Measurements from ENCODE around the gene HAVCR2.

Gene HAVCR2

DNA sequence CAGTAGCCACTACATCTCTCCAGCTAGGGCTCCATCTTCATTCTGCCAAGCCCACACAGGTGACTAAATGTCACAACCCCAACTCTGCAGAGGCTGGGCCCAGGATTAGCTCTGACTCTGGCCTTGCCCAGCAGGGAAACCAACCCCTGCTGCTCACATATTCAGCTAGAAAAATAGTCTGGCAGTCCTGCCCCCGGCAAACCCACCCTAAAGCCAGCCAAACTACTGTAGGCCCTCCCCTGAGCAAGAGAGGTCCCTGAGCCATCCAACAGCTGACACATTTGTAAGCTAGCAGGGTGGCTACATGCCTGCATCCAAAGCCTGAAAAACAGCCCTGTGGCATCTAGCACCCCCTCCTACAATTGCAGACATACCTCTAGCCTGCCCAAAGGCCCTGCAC is 11.3 kb upstream of the HAVCR2 start:
- Histone ChIP-seq H3K4me3 (ENCODE audit: low read length) (no peak overlapping the region), H3K27me3 (ENCODE audit: control insufficient read depth, insufficient read depth, low read length) (no peaks in the 10 kb centered on the region), H3K9me3 (ENCODE audit: control insufficient read depth, low read length) (no peaks in the 10 kb centered on the region), H3K4me1 (ENCODE audit: control insufficient read depth, insufficient read depth, low read length) (no peaks in the 10 kb centered on the region), H3K9ac (ENCODE audit: low read length) (no peak overlapping the region), H3K36me3 (ENCODE audit: control insufficient read depth, insufficient read depth, low read length) (no peaks in the 10 kb centered on the region)

GRCh38 chr5:157116483-157116954 is 7.7 kb upstream of the HAVCR2 start:
- Histone ChIP-seq H3K36me3 (ENCODE audit: control insufficient read depth, insufficient read depth, low read length) (no peaks in the 10 kb centered on the region), H3K4me3 (ENCODE audit: low read length) (no peak overlapping the region), H3K4me1 (ENCODE audit: control insufficient read depth, insufficient read depth, low read length) (no peaks in the 10 kb centered on the region), H3K27me3 (ENCODE audit: control insufficient read depth, insufficient read depth, low read length) (no peaks in the 10 kb centered on the region), H3K9me3 (ENCODE audit: control insufficient read depth, low read length) (no peaks in the 10 kb centered on the region), H3K9ac (ENCODE audit: low read length) (no peak overlapping the region)

- no peaks in the 10 kb centered on the region for H3K27me3 ChIP-seq (ENCODE audit: control insufficient read depth, insufficient read depth, low read length)
- no peaks in the 10 kb centered on the region for H3K9me3 ChIP-seq (ENCODE audit: control insufficient read depth, low read length)
- no peak overlapping the region for H3K4me3 ChIP-seq (ENCODE audit: low read length)
- no peaks in the 10 kb centered on the region for H3K4me1 ChIP-seq (ENCODE audit: control insufficient read depth, insufficient read depth, low read length)
- no peaks in the 10 kb centered on the region for H3K36me3 ChIP-seq (ENCODE audit: control insufficient read depth, insufficient read depth, low read length)
- no peak overlapping the region for H3K9ac ChIP-seq (ENCODE audit: low read length)
These were observed 6.7 kb upstream of the HAVCR2 start for GRCh38 chr5:157115502-157115901.

- Histone ChIP-seq H3K4me1 (ENCODE audit: control insufficient read depth, insufficient read depth, low read length) (no peaks in the 10 kb centered on the region), H3K36me3 (ENCODE audit: control insufficient read depth, insufficient read depth, low read length) (no peaks in the 10 kb centered on the region), H3K4me3 (ENCODE audit: low read length) (no peak overlapping the region), H3K9ac (ENCODE audit: low read length) (no peak overlapping the region), H3K27me3 (ENCODE audit: control insufficient read depth, insufficient read depth, low read length) (no peaks in the 10 kb centered on the region), H3K9me3 (ENCODE audit: control insufficient read depth, low read length) (no peaks in the 10 kb centered on the region)
These were observed 6.2 kb upstream of the HAVCR2 start for GRCh38 chr5:157115012-157115411.

- no peaks in the 10 kb centered on the region for H3K9me3 ChIP-seq (ENCODE audit: control insufficient read depth, low read length)
- no peaks in the 10 kb centered on the region for H3K36me3 ChIP-seq (ENCODE audit: control insufficient read depth, insufficient read depth, low read length)
- H3K4me3 ChIP-seq (ENCODE audit: low read length): no peak overlapping the region
- H3K27me3 ChIP-seq (ENCODE audit: control insufficient read depth, insufficient read depth, low read length): no peaks in the 10 kb centered on the region
- no peaks in the 10 kb centered on the region for H3K4me1 ChIP-seq (ENCODE audit: control insufficient read depth, insufficient read depth, low read length)
- no peak overlapping the region for H3K9ac ChIP-seq (ENCODE audit: low read length)
These were observed 4.2 kb upstream of the HAVCR2 start for GRCh38 chr5:157113002-157113401.

DNA sequence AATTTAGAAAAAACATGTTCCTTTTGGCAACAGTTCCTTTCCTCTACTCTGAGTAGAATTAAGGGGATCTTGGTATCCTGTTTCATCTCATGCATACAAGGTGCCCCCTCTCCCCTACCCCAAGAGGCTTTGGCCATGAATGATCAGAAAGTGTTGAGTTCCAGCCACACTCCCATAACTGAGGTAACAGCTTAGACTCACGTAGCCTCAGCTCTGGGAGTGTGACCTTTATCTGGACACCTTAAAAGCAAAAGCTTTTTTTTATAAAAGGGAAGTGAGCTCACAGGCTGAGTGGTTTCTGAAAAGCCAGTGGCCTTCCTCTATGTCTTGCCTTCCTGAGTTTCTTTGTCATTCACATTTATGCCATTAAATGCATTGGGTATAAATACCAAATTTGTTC is 900 bp upstream of the HAVCR2 start:
- H3K27me3 ChIP-seq (ENCODE audit: control insufficient read depth, insufficient read depth, low read length): no peaks in the 10 kb centered on the region
- no peak overlapping the region for H3K4me3 ChIP-seq (ENCODE audit: low read length)
- no peaks in the 10 kb centered on the region for H3K36me3 ChIP-seq (ENCODE audit: control insufficient read depth, insufficient read depth, low read length)
- H3K9ac ChIP-seq (ENCODE audit: low read length): no peak overlapping the region
- no peaks in the 10 kb centered on the region for H3K9me3 ChIP-seq (ENCODE audit: control insufficient read depth, low read length)
- no peaks in the 10 kb centered on the region for H3K4me1 ChIP-seq (ENCODE audit: control insufficient read depth, insufficient read depth, low read length)

GRCh38 chr5:157107508-157107907 is 1.3 kb downstream of the HAVCR2 start:
- H3K4me3 ChIP-seq (ENCODE audit: low read length): no peak overlapping the region

DNA sequence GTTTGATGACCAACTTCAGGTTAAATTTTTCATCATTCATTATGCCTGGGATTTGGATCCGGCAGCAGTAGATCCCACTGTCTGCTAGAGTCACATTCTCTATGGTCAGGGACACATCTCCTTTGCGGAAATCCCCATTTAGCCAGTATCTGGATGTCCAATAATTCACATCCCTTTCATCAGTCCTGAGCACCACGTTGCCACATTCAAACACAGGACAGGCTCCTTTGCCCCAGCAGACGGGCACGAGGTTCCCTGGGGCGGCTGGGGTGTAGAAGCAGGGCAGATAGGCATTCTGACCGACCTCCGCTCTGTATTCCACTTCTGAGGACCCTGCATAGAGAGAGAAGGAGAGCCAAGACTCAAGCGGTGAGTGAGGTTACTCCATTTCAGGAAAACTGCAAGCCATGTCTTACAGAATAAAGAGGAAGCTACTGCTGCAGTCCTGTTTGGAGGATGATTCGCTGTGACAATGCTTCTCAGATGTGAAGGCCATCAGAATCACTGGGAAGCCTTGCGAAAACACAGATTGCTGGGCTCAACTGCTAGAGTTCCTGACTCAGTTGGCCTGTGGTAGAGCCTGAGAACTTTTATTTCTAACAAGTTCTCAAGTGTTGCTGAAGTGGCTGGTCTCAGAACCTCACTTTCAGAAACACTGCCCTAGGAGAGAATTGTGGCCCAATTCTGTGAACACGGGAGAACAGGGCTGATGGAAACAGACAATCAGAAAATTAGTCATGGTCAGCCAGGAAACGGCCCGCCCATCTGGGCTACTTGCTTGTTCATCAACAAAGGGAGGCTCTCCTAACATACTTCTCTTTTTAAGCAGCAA is 2.0 kb downstream of the HAVCR2 start:
- Histone ChIP-seq H3K9me3 (ENCODE audit: control insufficient read depth, low read length) (no peaks in the 10 kb centered on the region), H3K27me3 (ENCODE audit: control insufficient read depth, insufficient read depth, low read length) (no peaks in the 10 kb centered on the region), H3K36me3 (ENCODE audit: control insufficient read depth, insufficient read depth, low read length) (no peaks in the 10 kb centered on the region), H3K9ac (ENCODE audit: low read length) (no peak overlapping the region), H3K4me3 (ENCODE audit: low read length) (no peak overlapping the region), H3K4me1 (ENCODE audit: control insufficient read depth, insufficient read depth, low read length) (no peaks in the 10 kb centered on the region)

More at GRCh38 chr5:157107508-157107907, 1.3 kb downstream of the HAVCR2 start:
- H3K4me1 ChIP-seq (ENCODE audit: control insufficient read depth, insufficient read depth, low read length): no peaks in the 10 kb centered on the region
- H3K36me3 ChIP-seq (ENCODE audit: control insufficient read depth, insufficient read depth, low read length): no peaks in the 10 kb centered on the region
- H3K9me3 ChIP-seq (ENCODE audit: control insufficient read depth, low read length): no peaks in the 10 kb centered on the region
- no peaks in the 10 kb centered on the region for H3K27me3 ChIP-seq (ENCODE audit: control insufficient read depth, insufficient read depth, low read length)
- H3K9ac ChIP-seq (ENCODE audit: low read length): no peak overlapping the region

DNA sequence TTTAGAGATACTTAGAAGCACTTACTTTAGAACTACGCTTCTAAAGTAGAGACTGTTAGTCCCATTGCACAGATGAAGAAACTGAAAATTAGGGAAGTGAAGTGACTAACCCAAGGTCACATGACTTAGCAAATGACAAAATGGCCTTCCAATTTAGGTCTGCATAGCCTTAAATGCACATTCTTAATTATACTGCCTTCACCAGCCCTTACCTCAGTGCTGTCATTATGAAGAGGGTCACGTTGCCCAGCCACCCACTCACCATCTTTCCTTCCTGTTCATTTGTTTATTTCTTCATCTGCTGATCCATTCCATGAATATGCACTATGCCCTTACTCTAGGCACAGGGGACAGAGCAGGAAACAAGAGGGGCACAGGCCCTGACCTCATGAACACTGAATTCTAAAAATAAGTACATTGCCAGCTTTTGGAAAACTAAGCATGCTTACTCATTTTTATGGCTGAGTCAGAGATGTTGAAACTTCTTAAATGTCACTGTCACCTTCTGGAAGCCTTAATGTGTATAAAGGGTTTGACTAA is 8.6 kb downstream of the HAVCR2 start:
- Histone ChIP-seq H3K27me3 (ENCODE audit: control insufficient read depth, insufficient read depth, low read length) (no peaks in the 10 kb centered on the region), H3K9ac (ENCODE audit: low read length) (no peak overlapping the region), H3K36me3 (ENCODE audit: control insufficient read depth, insufficient read depth, low read length) (no peaks in the 10 kb centered on the region), H3K4me3 (ENCODE audit: low read length) (no peak overlapping the region), H3K4me1 (ENCODE audit: control insufficient read depth, insufficient read depth, low read length) (no peaks in the 10 kb centered on the region), H3K9me3 (ENCODE audit: control insufficient read depth, low read length) (no peaks in the 10 kb centered on the region)

GRCh38 chr5:157088342-157088990 is 20.4 kb downstream of the HAVCR2 start:
- Histone ChIP-seq H3K4me1 (ENCODE audit: control insufficient read depth, insufficient read depth, low read length) (no peaks in the 10 kb centered on the region), H3K36me3 (ENCODE audit: control insufficient read depth, insufficient read depth, low read length) (no peaks in the 10 kb centered on the region), H3K9me3 (ENCODE audit: control insufficient read depth, low read length) (no peaks in the 10 kb centered on the region), H3K27me3 (ENCODE audit: control insufficient read depth, insufficient read depth, low read length) (no peaks in the 10 kb centered on the region), H3K9ac (ENCODE audit: low read length) (no peak overlapping the region), H3K4me3 (ENCODE audit: low read length) (no peak overlapping the region)

DNA sequence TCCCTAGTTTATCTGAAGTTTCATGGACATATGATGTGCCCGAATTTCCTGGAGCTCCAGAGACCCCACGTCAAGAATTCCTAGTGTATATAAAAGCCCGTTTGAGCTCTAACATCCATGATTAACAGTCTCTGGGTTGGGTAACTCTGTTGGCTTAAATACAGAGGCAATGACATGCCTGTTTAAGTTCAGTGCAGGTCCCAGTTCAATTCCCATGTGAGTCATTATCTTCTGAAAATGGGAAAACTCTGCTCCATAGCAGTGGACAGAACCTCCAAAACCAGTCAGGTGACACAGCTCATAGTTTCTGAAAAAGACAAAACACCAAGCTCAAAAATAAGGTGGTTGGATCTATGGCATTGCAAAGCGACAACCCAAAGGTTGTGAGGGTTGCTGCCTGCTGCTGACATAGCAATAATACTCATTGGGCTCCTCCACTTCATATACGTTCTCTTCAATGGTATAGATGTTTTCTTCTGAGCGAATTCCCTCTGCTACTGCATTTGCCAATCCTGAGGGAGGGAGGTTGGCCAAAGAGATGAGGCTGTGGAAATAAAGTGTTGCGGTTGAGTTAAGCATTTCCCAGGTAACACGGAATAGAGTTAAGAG is 22.0 kb downstream of the HAVCR2 start:
- H3K36me3 ChIP-seq (ENCODE audit: control insufficient read depth, insufficient read depth, low read length): no peaks in the 10 kb centered on the region
- H3K9ac ChIP-seq (ENCODE audit: low read length): no peak overlapping the region
- H3K4me3 ChIP-seq (ENCODE audit: low read length): no peak overlapping the region
- H3K4me1 ChIP-seq (ENCODE audit: control insufficient read depth, insufficient read depth, low read length): no peaks in the 10 kb centered on the region
- no peaks in the 10 kb centered on the region for H3K27me3 ChIP-seq (ENCODE audit: control insufficient read depth, insufficient read depth, low read length)
- no peaks in the 10 kb centered on the region for H3K9me3 ChIP-seq (ENCODE audit: control insufficient read depth, low read length)

DNA sequence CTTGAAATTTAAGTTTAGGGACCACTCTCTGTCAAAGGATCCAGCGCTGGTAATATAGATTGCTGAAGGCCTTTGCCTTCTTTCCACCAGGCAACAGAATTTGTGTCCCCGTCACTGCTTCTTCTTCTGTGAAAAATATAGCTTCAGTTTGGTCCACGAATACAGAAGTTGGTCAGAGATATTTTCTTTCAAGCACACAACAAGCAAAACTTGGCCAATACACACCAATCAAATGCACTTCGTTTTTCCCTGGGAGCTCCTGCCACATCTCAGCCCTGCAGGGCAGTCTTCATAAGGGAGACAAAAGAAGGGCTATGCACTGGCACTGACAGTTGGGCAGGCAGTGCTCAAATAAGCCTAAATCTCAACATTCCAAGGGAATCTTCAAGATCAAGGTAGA is 22.9 kb downstream of the HAVCR2 start:
- H3K9ac ChIP-seq (ENCODE audit: low read length): no peak overlapping the region
- no peak overlapping the region for H3K4me3 ChIP-seq (ENCODE audit: low read length)
- H3K9me3 ChIP-seq (ENCODE audit: control insufficient read depth, low read length): no peaks in the 10 kb centered on the region
- H3K27me3 ChIP-seq (ENCODE audit: control insufficient read depth, insufficient read depth, low read length): no peaks in the 10 kb centered on the region
- no peaks in the 10 kb centered on the region for H3K36me3 ChIP-seq (ENCODE audit: control insufficient read depth, insufficient read depth, low read length)
- H3K4me1 ChIP-seq (ENCODE audit: control insufficient read depth, insufficient read depth, low read length): no peaks in the 10 kb centered on the region

All from mucosa of stomach (tissue), 1 donor.